Kidney (tissue), 14 donors: ENCODE results near the gene KRT77. TPM values are rescaled to one million over a fixed set of nuclear protein-coding genes. Genes with fewer than 3 reads are reported as not detected.

ENCODE experiments used
- DNase-seq, 5 donors: peaks; one replicate each; pipeline ENCODE4 v3.0.0-alpha.2; 2013 to 2020
- FAIRE-seq: peaks from 2 replicates; lab custom pipeline; 2012; peaks lifted over from hg19 to GRCh38; lab: Jason Lieb, UNC
- H3K27ac ChIP-seq, 2 donors: one replicate each; pipeline ENCODE4 v1.7.0; 2013; ENCODE audit warnings: low read depth in 2 of 2, low read length in 2 of 2, inconsistent platforms in 1 of 2
- H3K27me3 ChIP-seq: one replicate; pipeline ENCODE4 v1.7.1; 2013; ENCODE audit warnings: low read length, inconsistent platforms; ENCODE audit not compliant: control insufficient read depth, insufficient read depth
- H3K36me3 ChIP-seq, 3 donors: one replicate each; pipeline versions ENCODE4 v1.7.0 to v1.7.1; 2013; ENCODE audit warnings: low read length in 3 of 3, control low read depth in 1 of 3, inconsistent platforms in 1 of 3; ENCODE audit not compliant: insufficient read depth in 3 of 3, control insufficient read depth in 2 of 3
- H3K4me1 ChIP-seq, 3 donors: one replicate each; pipeline versions ENCODE4 v1.7.0 to v1.7.1; 2013; ENCODE audit warnings: low read length in 3 of 3, inconsistent platforms in 1 of 3, low read depth in 1 of 3; ENCODE audit not compliant: control insufficient read depth in 2 of 3, insufficient read depth in 2 of 3
- H3K4me3 ChIP-seq, 3 donors: one replicate each; pipeline versions ENCODE4 v1.7.0 to v1.8.1; 2013; ENCODE audit warnings: low read length in 3 of 3, control low read depth in 1 of 3, inconsistent platforms in 1 of 3
- H3K9ac ChIP-seq, 3 donors: one replicate each; pipeline versions ENCODE4 v1.7.0 to v1.7.1; 2013; ENCODE audit warnings: low read length in 3 of 3, control low read depth in 1 of 3, inconsistent platforms in 1 of 3
- H3K9me3 ChIP-seq, 3 donors: one replicate each; pipeline versions ENCODE4 v1.7.0 to v1.7.1; 2013; ENCODE audit warnings: low read length in 3 of 3, control low read depth in 1 of 3, inconsistent platforms in 1 of 3; ENCODE audit not compliant: control insufficient read depth in 2 of 3, insufficient read depth in 1 of 3
- CTCF ChIP-seq: IDR thresholded peaks from 3 replicates; pipeline ENCODE4 v1.5.1; 2012; ENCODE audit warnings: mild to moderate bottlenecking, moderate library complexity, borderline replicate concordance; ENCODE audit not compliant: insufficient read depth; ENCODE audit errors: extremely low read depth
- intact Hi-C: fragments of 100-400 bp; cut with DNase I; formaldehyde crosslinking; loops from one replicate; pipeline ENCODE4 v1.11.1; 2022
- polyA plus RNA-seq: library from polyadenylated mRNA; stranded (reverse); fragments of 350-450 nt; fragmentation: Illumina TruSeq; extraction: RNeasy Lipid Tissue Mini Kit (QIAGEN cat#74804); gene quantifications from one replicate; pipeline ENCODE4 v1.2.3, GENCODE V29; 2014; ENCODE audit warnings: low read depth, low replicate concordance; ENCODE audit not compliant: insufficient read depth
- total RNA-seq: library from RNA; stranded (reverse); fragmentation: NEBNext Ultra II Directional; extraction: Animal tissue kit (Norgen Biotek cat#: 25700); gene quantifications from one replicate; pipeline ENCODE4 v1.2.1, GENCODE V29; 2021
- donor health status: control.
- donor health status: control.
- donor health status: control.
- donor health status: control.
- donor health status: control.
- donor health status: DM: yes; HTN: yes; CAD: no.
- donor health status: Normal renal cell carcinoma (clear cell type).

The KRT77 gene
- total and polyA plus RNA-seq, 2 donors from 2014 or later, result not detected

DNA sequence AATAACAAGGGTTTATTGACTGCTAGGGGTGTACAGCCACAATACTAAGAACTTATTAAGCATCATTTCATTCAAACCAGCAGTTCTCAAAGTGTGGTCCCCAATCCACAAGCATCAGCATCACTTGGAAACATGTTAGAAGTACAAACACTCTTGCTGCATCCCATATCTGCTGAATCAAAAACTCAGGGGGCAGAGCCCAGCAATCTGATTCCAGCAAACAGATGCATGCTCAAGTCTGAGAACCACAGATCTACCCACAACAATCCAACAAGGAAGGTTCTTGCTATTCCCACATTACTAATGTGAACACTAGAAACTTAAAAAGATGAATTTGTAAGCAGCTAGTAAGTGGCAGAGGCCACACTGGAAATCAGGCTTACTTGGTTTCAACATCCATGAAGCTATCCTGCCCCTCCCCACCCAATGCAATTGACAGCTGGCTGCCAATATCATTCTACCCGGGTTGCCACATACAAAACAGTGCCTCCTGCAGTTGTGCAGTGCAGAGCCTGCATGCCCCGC, 6.2 kb downstream of the KRT77 start:
- no peak overlapping the region for H3K27ac ChIP-seq
- DNase-seq, result no peak
- no peaks in the 10 kb centered on the region for H3K4me1 ChIP-seq
- H3K9me3 ChIP-seq, result no peaks in the 10 kb centered on the region
- intact Hi-C loops, result no loop called here
- H3K9ac ChIP-seq, result no peak overlapping the region
- no peaks in the 10 kb centered on the region for H3K36me3 ChIP-seq
- no peak for FAIRE-seq
- no peak for TF ChIP-seq CTCF
- no peak overlapping the region for H3K4me3 ChIP-seq
- H3K27me3 ChIP-seq, result peaks cover 3% of the 10 kb centered on the region

DNA sequence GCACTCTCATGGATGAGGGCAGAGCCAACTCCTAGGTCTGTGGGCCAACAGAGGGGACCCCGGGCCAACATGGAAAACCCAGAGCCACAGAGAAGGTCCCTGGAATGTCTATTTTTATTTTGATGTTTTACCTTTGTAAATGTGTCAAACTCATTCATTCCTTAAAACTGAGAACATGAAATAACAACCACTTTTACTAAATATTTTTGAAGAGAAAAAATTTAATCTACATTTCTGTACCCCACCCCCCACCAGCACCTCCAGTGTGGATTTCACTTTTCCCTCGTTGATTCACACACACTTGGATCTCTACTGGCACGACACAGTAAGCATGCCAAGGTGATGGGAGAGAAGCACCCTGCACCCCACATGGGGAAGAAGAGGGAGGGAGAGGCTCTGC, 6.7 kb downstream of the KRT77 start:
- TF ChIP-seq CTCF, result no peak
- intact Hi-C loops, result no loop called here
- H3K4me1 ChIP-seq, result no peaks in the 10 kb centered on the region
- no peaks in the 10 kb centered on the region for H3K36me3 ChIP-seq
- no peaks in the 10 kb centered on the region for H3K9me3 ChIP-seq
- peaks cover 3% of the 10 kb centered on the region for H3K27me3 ChIP-seq
- no peak for FAIRE-seq
- no peak for DNase-seq
- no peak overlapping the region for H3K27ac ChIP-seq
- H3K9ac ChIP-seq, result no peak overlapping the region
- H3K4me3 ChIP-seq, result no peak overlapping the region

DNA sequence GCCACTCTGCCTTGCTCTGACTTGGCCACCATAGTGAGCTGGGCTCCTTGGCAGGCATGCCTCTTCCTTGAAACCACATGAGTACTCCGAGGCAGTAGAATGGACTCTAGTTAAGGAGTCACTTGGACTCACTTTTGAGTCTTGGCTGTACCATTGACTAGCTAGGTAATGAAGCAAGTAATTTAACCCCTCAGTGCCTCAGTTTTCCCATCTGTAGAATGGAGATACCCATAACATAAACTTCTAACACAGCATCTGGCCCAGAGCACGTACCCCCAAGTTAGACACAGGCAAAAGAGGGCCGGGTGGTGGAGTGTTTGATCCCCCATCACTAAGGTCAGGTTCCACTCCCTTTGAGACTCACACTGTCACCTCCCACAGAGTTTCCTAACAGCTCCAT, 8.3 kb downstream of the KRT77 start:
- Histone ChIP-seq H3K27ac (no peak overlapping the region), H3K4me3 (no peak overlapping the region), H3K36me3 (no peaks in the 10 kb centered on the region), H3K9me3 (no peaks in the 10 kb centered on the region), H3K27me3 (peaks cover 3% of the 10 kb centered on the region), H3K9ac (no peak overlapping the region), H3K4me1 (peaks cover 0 to 3% (median 0%) of the 10 kb centered on the region in 3 donors)
- TF ChIP-seq CTCF, result no peak
- DNase-seq, result no peak
- no peak for FAIRE-seq
- intact Hi-C loops, result no loop called here

DNA sequence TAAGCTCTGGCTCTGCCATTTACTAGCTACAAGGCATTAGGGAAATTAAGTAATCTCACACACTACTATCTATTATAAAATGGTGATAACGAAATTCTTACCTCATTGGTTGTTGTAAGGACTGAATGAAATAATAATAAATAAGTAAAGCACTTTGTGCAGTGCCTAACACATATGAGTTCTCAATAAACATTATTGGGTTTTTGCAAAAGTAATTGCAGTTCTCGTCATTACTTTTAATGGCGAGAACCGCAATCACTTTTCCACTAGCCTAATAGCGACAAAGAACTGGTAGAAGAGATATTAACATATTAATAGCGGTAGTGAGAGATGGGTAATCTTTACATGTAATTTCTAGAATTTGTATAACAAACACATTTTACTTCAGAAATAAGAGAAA, 9.2 kb downstream of the KRT77 start:
- TF ChIP-seq CTCF, result no peak

More for the DNA sequence above, 9.2 kb downstream of the KRT77 start:
- FAIRE-seq, result no peak
- no peaks in the 10 kb centered on the region for H3K36me3 ChIP-seq
- H3K27me3 ChIP-seq, result peaks cover 3% of the 10 kb centered on the region
- no peak for DNase-seq
- intact Hi-C loops, result no loop called here
- H3K4me3 ChIP-seq, result no peak overlapping the region
- H3K9ac ChIP-seq, result no peak overlapping the region
- H3K9me3 ChIP-seq, result no peaks in the 10 kb centered on the region
- H3K4me1 ChIP-seq, result peaks cover 0 to 3% (median 0%) of the 10 kb centered on the region in 3 donors
- H3K27ac ChIP-seq, result no peak overlapping the region
